Measurements from ENCODE around the gene TGM3. TPM values are rescaled to one million over a fixed set of nuclear protein-coding genes. Genes with fewer than 3 reads are reported as not detected.

Gene TGM3
- polyA plus RNA-seq, 3 donors, result not detected

DNA sequence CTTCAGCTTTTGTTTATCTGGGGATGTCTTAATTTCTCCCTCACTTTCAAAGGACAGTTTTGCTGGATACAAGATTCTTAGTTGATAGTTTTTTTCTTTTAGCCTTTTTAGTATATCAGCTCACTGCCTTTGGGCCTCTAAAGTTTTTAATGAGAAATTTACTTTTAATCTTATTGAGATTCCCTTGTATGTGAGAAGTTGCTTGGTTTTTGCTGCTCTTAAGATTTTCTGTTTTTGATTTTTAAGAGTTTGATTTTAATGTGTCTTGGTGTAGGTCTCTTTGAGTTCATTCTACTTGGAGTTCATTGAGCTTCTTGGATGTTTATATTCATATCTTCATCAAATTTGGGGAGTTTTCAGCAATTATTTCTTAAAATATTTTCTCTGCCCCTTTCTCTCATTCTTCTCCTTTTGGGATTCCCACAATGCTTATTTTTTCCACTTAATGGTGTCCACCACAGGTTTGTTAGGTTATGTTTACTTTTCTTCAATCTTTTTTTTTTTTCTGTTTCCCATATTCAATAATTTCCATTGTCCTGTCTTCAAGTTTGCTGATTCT lies 65.3 kb downstream of the TGM3 start:
- no peak overlapping the region for H2AFZ ChIP-seq (ENCODE audit: insufficient read depth, low read depth, low read length, poor library complexity, severe bottlenecking)
- no peaks in the 10 kb centered on the region for H3K4me1 Mint-ChIP-seq
- peak overlapping the region in 1 of 2 donors; percentile 47 for H3K4me3 Mint-ChIP-seq
- no peaks in the 10 kb centered on the region for H3K4me1 ChIP-seq (ENCODE audit: control insufficient read depth in 1 of 2, insufficient read depth in 2 of 2, low read length in 2 of 2)
- intact Hi-C loops (cut with micrococcal nuclease), result no loop called here
- no peak for TF ChIP-seq CTCF (IDR thresholded peaks at IDR 0.05)
- no peak overlapping the region for H3K4me2 ChIP-seq (replicated peaks; ENCODE audit: extremely low read depth, low read length, poor library complexity, severe bottlenecking)
- no peaks in the 10 kb centered on the region for H3K79me2 ChIP-seq (ENCODE audit: insufficient read depth, low read length)
- no peak overlapping the region for H3K27ac Mint-ChIP-seq
- H3K9me3 Mint-ChIP-seq, result peaks cover 7 to 23% (median 14%) of the 10 kb centered on the region in 7 donors
- H4K20me1 ChIP-seq (ENCODE audit: insufficient read depth, low read length), result no peaks in the 10 kb centered on the region
- no peaks in the 10 kb centered on the region for H3K36me3 ChIP-seq (replicated peaks in 1 of 2; ENCODE audit: control insufficient read depth in 1 of 2, insufficient read depth in 2 of 2, low read length in 2 of 2)
- H3K4me3 ChIP-seq (replicated peaks in 1 of 3; ENCODE audit: low read depth in 2 of 3, low read length in 3 of 3), result no peak overlapping the region
- no peak overlapping the region for H3K27ac ChIP-seq (ENCODE audit: low read depth in 1 of 2, low read length in 2 of 2)
- H3K9me3 ChIP-seq (replicated peaks in 1 of 2; ENCODE audit: control insufficient read depth in 1 of 2, insufficient read depth in 1 of 2, low read length in 2 of 2), result no peaks in the 10 kb centered on the region
- H3K27me3 Mint-ChIP-seq (ENCODE audit: low read depth in 3 of 3), result peaks cover 18 to 53% (median 25%) of the 10 kb centered on the region in 3 donors
- H3K27me3 ChIP-seq (ENCODE audit: control insufficient read depth in 2 of 2, insufficient read depth in 2 of 2, low read length in 2 of 2), result peaks cover 19 to 20% of the 10 kb centered on the region in 2 donors
- DNase-seq, result no peak
- no peaks in the 10 kb centered on the region for H3K36me3 Mint-ChIP-seq
- no peak overlapping the region for H3K9ac ChIP-seq (ENCODE audit: insufficient read depth, low read length, poor library complexity, severe bottlenecking)

DNA sequence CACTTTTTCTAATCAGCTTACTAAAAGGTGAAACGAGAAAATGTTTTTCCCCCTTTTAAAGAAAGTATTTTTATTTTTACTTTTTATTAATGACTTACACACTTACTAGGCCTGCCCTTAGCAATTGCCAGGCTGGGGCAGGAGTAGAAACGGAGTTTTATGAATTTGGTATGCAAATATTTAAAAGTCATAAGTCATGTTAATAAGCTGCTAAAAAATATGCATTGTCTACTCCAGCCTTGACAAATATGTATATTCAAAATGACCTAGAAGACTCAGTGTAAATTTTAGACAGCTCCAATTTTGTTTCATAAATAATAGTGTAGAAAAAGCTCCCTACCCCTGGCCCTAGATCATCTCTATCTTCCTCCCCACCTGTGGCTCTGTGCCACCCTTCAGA lies 67.4 kb downstream of the TGM3 start:
- no peak overlapping the region for H3K4me3 ChIP-seq (replicated peaks in 1 of 3; ENCODE audit: low read depth in 2 of 3, low read length in 3 of 3)
- Mint-ChIP-seq H3K4me3 (peak overlapping the region in 1 of 2 donors; percentile 46), H3K27me3 (ENCODE audit: low read depth in 3 of 3) (peaks cover 22 to 54% (median 30%) of the 10 kb centered on the region in 3 donors), H3K9me3 (peaks cover 7 to 23% (median 14%) of the 10 kb centered on the region in 7 donors), H3K27ac (no peak overlapping the region), H3K4me1 (no peaks in the 10 kb centered on the region), H3K36me3 (no peaks in the 10 kb centered on the region)
- intact Hi-C loops (cut with micrococcal nuclease), result no loop called here
- H3K36me3 ChIP-seq (replicated peaks in 1 of 2; ENCODE audit: control insufficient read depth in 1 of 2, insufficient read depth in 2 of 2, low read length in 2 of 2), result no peaks in the 10 kb centered on the region
- H3K27me3 ChIP-seq (ENCODE audit: control insufficient read depth in 2 of 2, insufficient read depth in 2 of 2, low read length in 2 of 2), result peaks cover 17 to 29% of the 10 kb centered on the region in 2 donors
- H3K4me2 ChIP-seq (replicated peaks; ENCODE audit: extremely low read depth, low read length, poor library complexity, severe bottlenecking), result no peak overlapping the region
- H3K4me1 ChIP-seq (ENCODE audit: control insufficient read depth in 1 of 2, insufficient read depth in 2 of 2, low read length in 2 of 2), result no peaks in the 10 kb centered on the region
- H3K79me2 ChIP-seq (ENCODE audit: insufficient read depth, low read length), result no peaks in the 10 kb centered on the region
- no peaks in the 10 kb centered on the region for H4K20me1 ChIP-seq (ENCODE audit: insufficient read depth, low read length)
- no peak for DNase-seq
- no peak for TF ChIP-seq CTCF (IDR thresholded peaks at IDR 0.05)
- H2AFZ ChIP-seq (ENCODE audit: insufficient read depth, low read depth, low read length, poor library complexity, severe bottlenecking), result no peak overlapping the region
- no peak overlapping the region for H3K9ac ChIP-seq (ENCODE audit: insufficient read depth, low read length, poor library complexity, severe bottlenecking)
- no CpG with 5 or more reads among the region's 2 CpGs for WGBS (ENCODE audit: insufficient coverage)
- H3K9me3 ChIP-seq (replicated peaks in 1 of 2; ENCODE audit: control insufficient read depth in 1 of 2, insufficient read depth in 1 of 2, low read length in 2 of 2), result no peaks in the 10 kb centered on the region
- no peak overlapping the region for H3K27ac ChIP-seq (ENCODE audit: low read depth in 1 of 2, low read length in 2 of 2)

Measured in CD14-positive monocyte (primary cell).